ENCODE results near the gene ZFAND6. TPM values are rescaled to one million over a fixed set of nuclear protein-coding genes. Genes with fewer than 3 reads are reported as not detected.

The ZFAND6 gene
- total and polyA plus RNA-seq, 2 donors (not counting 1 experiment from before 2014, with no cell fraction given): 125 to 325 TPM

DNA sequence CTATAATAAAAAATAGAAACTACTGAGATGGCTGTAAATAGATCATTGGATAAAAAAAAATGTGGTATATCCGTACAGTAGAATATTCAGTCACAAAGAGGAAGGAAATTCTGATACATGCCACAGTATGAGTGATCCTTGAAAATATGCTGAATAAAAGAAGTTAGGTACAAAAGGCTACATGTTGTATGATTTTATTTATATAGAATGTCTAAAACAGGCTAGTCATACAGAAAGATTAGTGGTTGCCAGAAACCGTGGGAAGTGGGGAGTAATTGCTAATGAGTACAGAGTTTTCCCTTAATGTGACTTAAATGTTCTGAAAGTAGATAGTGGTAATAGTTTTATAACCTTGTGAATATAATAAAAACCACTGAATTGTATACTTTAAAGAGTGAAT is 68.4 kb downstream of the ZFAND6 start:
- Histone ChIP-seq H3K9ac (ENCODE audit: insufficient read depth, low read length) (no peak overlapping the region), H3K27ac (ENCODE audit: insufficient read depth, low read length) (no peak overlapping the region), H4K20me1 (ENCODE audit: control insufficient read depth, extremely low read depth, insufficient read depth, low read length) (no peaks in the 10 kb centered on the region), H3K4me3 (replicated peaks in 1 of 4; ENCODE audit: control extremely low read depth in 1 of 4, insufficient read depth in 1 of 4, low read depth in 3 of 4, low read length in 4 of 4) (no peak overlapping the region), H3K27me3 (ENCODE audit: control insufficient read depth, insufficient read depth, low read length) (no peaks in the 10 kb centered on the region), H3K4me2 (ENCODE audit: extremely low read depth, insufficient read depth, low read length) (no peak overlapping the region), H3K79me2 (ENCODE audit: control insufficient read depth, insufficient read depth, low read length) (no peaks in the 10 kb centered on the region), H3K9me3 (ENCODE audit: control insufficient read depth, insufficient read depth, low read depth, low read length) (no peaks in the 10 kb centered on the region), H2AFZ (ENCODE audit: low read length) (no peak overlapping the region), H3K36me3 (ENCODE audit: control insufficient read depth, insufficient read depth, low read length) (peaks cover 2% of the 10 kb centered on the region), H3K4me1 (ENCODE audit: control insufficient read depth, extremely low read depth, insufficient read depth, low read length) (no peaks in the 10 kb centered on the region)
- TF ChIP-seq, protein P1, sequence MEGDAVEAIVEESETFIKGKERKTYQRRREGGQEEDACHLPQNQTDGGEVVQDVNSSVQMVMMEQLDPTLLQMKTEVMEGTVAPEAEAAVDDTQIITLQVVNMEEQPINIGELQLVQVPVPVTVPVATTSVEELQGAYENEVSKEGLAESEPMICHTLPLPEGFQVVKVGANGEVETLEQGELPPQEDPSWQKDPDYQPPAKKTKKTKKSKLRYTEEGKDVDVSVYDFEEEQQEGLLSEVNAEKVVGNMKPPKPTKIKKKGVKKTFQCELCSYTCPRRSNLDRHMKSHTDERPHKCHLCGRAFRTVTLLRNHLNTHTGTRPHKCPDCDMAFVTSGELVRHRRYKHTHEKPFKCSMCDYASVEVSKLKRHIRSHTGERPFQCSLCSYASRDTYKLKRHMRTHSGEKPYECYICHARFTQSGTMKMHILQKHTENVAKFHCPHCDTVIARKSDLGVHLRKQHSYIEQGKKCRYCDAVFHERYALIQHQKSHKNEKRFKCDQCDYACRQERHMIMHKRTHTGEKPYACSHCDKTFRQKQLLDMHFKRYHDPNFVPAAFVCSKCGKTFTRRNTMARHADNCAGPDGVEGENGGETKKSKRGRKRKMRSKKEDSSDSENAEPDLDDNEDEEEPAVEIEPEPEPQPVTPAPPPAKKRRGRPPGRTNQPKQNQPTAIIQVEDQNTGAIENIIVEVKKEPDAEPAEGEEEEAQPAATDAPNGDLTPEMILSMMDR (conservative IDR thresholded peaks at IDR 0.05 in 1 of 2, IDR thresholded peaks at IDR 0.05 in 1 of 2; ENCODE audit: low read depth in 1 of 2, low read length in 2 of 2): no peak
- no peak for TF ChIP-seq EZH2 (IDR thresholded peaks at IDR 0.05; ENCODE audit: low read length, missing control alignments)
- DNase-seq (ENCODE audit: low read depth in 2 of 2): no peak

DNA sequence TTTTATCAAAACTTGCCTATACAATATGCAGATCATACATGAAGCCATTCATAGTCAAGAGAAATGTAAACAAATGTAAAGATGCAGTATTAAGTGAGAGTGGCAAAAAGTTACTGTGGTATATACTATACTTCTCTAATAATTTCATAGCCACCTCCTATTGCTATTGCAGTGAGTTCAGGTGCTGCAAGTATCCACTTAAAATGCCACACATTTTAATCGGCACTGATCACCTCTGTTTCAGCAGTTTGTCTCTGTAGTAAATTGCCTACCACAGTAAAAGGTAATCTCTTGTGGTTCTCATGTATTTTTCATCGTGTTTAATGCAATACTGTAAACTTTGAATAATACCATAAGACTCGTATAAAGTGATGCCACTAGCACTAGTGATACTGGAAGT is 72.9 kb downstream of the ZFAND6 start:
- no peaks in the 10 kb centered on the region for H3K79me2 ChIP-seq (ENCODE audit: control insufficient read depth, insufficient read depth, low read length)
- H3K4me3 ChIP-seq (replicated peaks in 1 of 4; ENCODE audit: control extremely low read depth in 1 of 4, insufficient read depth in 1 of 4, low read depth in 3 of 4, low read length in 4 of 4): no peak overlapping the region
- H3K9me3 ChIP-seq (ENCODE audit: control insufficient read depth, insufficient read depth, low read depth, low read length): no peaks in the 10 kb centered on the region
- no peaks in the 10 kb centered on the region for H3K4me1 ChIP-seq (ENCODE audit: control insufficient read depth, extremely low read depth, insufficient read depth, low read length)
- no peak overlapping the region for H3K27ac ChIP-seq (ENCODE audit: insufficient read depth, low read length)
- H3K36me3 ChIP-seq (ENCODE audit: control insufficient read depth, insufficient read depth, low read length): peaks cover 4% of the 10 kb centered on the region
- H3K4me2 ChIP-seq (ENCODE audit: extremely low read depth, insufficient read depth, low read length): no peak overlapping the region
- no peak overlapping the region for H2AFZ ChIP-seq (ENCODE audit: low read length)
- no peak overlapping the region for H3K9ac ChIP-seq (ENCODE audit: insufficient read depth, low read length)
- no peaks in the 10 kb centered on the region for H4K20me1 ChIP-seq (ENCODE audit: control insufficient read depth, extremely low read depth, insufficient read depth, low read length)
- no peak for DNase-seq (ENCODE audit: low read depth in 2 of 2)
- H3K27me3 ChIP-seq (ENCODE audit: control insufficient read depth, insufficient read depth, low read length): no peaks in the 10 kb centered on the region
- TF ChIP-seq, protein P1 (conservative IDR thresholded peaks at IDR 0.05 in 1 of 2, IDR thresholded peaks at IDR 0.05 in 1 of 2; ENCODE audit: low read depth in 1 of 2, low read length in 2 of 2): no peak
- TF ChIP-seq EZH2 (IDR thresholded peaks at IDR 0.05; ENCODE audit: low read length, missing control alignments): no peak

DNA sequence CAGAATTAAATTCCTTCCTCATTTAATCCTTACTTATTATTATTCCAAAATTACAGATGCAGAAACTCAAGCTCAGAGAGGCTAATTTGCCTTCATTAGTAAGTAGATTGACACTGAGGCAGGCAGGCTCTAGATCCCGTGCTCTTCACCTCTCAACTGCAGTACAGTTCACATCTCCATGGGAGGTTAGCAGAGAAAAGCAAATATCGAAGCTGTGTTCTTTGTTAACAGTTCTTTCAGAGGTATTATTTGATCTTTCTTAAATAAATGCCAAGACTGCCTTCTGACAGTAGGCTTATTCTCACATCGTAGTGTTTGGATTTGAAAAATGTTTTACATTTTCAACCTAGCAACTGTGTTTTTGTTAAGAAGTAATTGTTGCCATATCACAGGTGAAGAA is 77.4 kb downstream of the ZFAND6 start:
- no peak overlapping the region for H3K4me3 ChIP-seq (replicated peaks in 1 of 4; ENCODE audit: control extremely low read depth in 1 of 4, insufficient read depth in 1 of 4, low read depth in 3 of 4, low read length in 4 of 4)
- no peak overlapping the region for H3K4me2 ChIP-seq (ENCODE audit: extremely low read depth, insufficient read depth, low read length)
- H3K79me2 ChIP-seq (ENCODE audit: control insufficient read depth, insufficient read depth, low read length): no peaks in the 10 kb centered on the region
- H3K9me3 ChIP-seq (ENCODE audit: control insufficient read depth, insufficient read depth, low read depth, low read length): no peaks in the 10 kb centered on the region
- H3K27ac ChIP-seq (ENCODE audit: insufficient read depth, low read length): no peak overlapping the region
- H3K9ac ChIP-seq (ENCODE audit: insufficient read depth, low read length): no peak overlapping the region
- no peaks in the 10 kb centered on the region for H3K27me3 ChIP-seq (ENCODE audit: control insufficient read depth, insufficient read depth, low read length)
- no peaks in the 10 kb centered on the region for H4K20me1 ChIP-seq (ENCODE audit: control insufficient read depth, extremely low read depth, insufficient read depth, low read length)
- TF ChIP-seq, protein P1 (conservative IDR thresholded peaks at IDR 0.05 in 1 of 2, IDR thresholded peaks at IDR 0.05 in 1 of 2; ENCODE audit: low read depth in 1 of 2, low read length in 2 of 2): no peak
- no peak for TF ChIP-seq EZH2 (IDR thresholded peaks at IDR 0.05; ENCODE audit: low read length, missing control alignments)
- no peaks in the 10 kb centered on the region for H3K4me1 ChIP-seq (ENCODE audit: control insufficient read depth, extremely low read depth, insufficient read depth, low read length)
- H2AFZ ChIP-seq (ENCODE audit: low read length): no peak overlapping the region
- H3K36me3 ChIP-seq (ENCODE audit: control insufficient read depth, insufficient read depth, low read length): peaks cover 2% of the 10 kb centered on the region
- no peak for DNase-seq (ENCODE audit: low read depth in 2 of 2)
